ENCODE results near the gene EXT2.

Gene EXT2

GRCh38 chr11:44247508-44247907 lies 152.0 kb downstream of the EXT2 start:
- H3K9me3 Mint-ChIP-seq: peaks cover 11% of the 10 kb centered on the region
- intact Hi-C loops (cut with micrococcal nuclease): no loop called here
- H3K36me3 Mint-ChIP-seq (ENCODE audit: low read depth): peaks cover 23% of the 10 kb centered on the region
- no peak overlapping the region for H3K27ac Mint-ChIP-seq
- H3K4me3 Mint-ChIP-seq: no peak overlapping the region
- no peaks in the 10 kb centered on the region for H3K27me3 Mint-ChIP-seq
- H3K4me1 Mint-ChIP-seq (ENCODE audit: low read depth): no peaks in the 10 kb centered on the region

GRCh38 chr11:44248109-44248508 lies 152.6 kb downstream of the EXT2 start:
- Mint-ChIP-seq H3K4me3 (no peak overlapping the region), H3K36me3 (ENCODE audit: low read depth) (peaks cover 27% of the 10 kb centered on the region), H3K9me3 (peaks cover 17% of the 10 kb centered on the region), H3K27ac (no peak overlapping the region), H3K4me1 (ENCODE audit: low read depth) (no peaks in the 10 kb centered on the region), H3K27me3 (no peaks in the 10 kb centered on the region)
- intact Hi-C loops (cut with micrococcal nuclease): no loop called here

GRCh38 chr11:44250421-44250820 lies 154.9 kb downstream of the EXT2 start:
- Mint-ChIP-seq H3K4me3 (no peak overlapping the region), H3K4me1 (ENCODE audit: low read depth) (no peaks in the 10 kb centered on the region), H3K9me3 (peaks cover 22% of the 10 kb centered on the region), H3K36me3 (ENCODE audit: low read depth) (peaks cover 14% of the 10 kb centered on the region), H3K27me3 (no peaks in the 10 kb centered on the region), H3K27ac (no peak overlapping the region)
- intact Hi-C loops (cut with micrococcal nuclease): no loop called here

- no peaks in the 10 kb centered on the region for H3K27me3 Mint-ChIP-seq
- H3K36me3 Mint-ChIP-seq (ENCODE audit: low read depth): peaks cover 14% of the 10 kb centered on the region
- no peaks in the 10 kb centered on the region for H3K4me1 Mint-ChIP-seq (ENCODE audit: low read depth)
- no peak overlapping the region for H3K27ac Mint-ChIP-seq
- no peak overlapping the region for H3K4me3 Mint-ChIP-seq
- intact Hi-C loops (cut with micrococcal nuclease): no loop called here
- H3K9me3 Mint-ChIP-seq: peaks cover 22% of the 10 kb centered on the region
Observed at GRCh38 chr11:44252999-44253602, 157.6 kb downstream of the EXT2 start.

GRCh38 chr11:44255406-44256071 lies 160.1 kb downstream of the EXT2 start:
- Mint-ChIP-seq H3K4me3 (no peak overlapping the region), H3K9me3 (peaks cover 22% of the 10 kb centered on the region), H3K27ac (no peak overlapping the region), H3K4me1 (ENCODE audit: low read depth) (no peaks in the 10 kb centered on the region), H3K36me3 (ENCODE audit: low read depth) (peaks cover 6% of the 10 kb centered on the region), H3K27me3 (no peaks in the 10 kb centered on the region)
- intact Hi-C loops (cut with micrococcal nuclease): no loop called here

GRCh38 chr11:44256673-44257291 lies 161.3 kb downstream of the EXT2 start:
- intact Hi-C loops (cut with micrococcal nuclease): no loop called here
- H3K9me3 Mint-ChIP-seq: peaks cover 19% of the 10 kb centered on the region
- H3K4me1 Mint-ChIP-seq (ENCODE audit: low read depth): no peaks in the 10 kb centered on the region
- no peaks in the 10 kb centered on the region for H3K27me3 Mint-ChIP-seq
- no peak overlapping the region for H3K27ac Mint-ChIP-seq
- peaks cover 6% of the 10 kb centered on the region for H3K36me3 Mint-ChIP-seq (ENCODE audit: low read depth)
- H3K4me3 Mint-ChIP-seq: no peak overlapping the region

- H3K4me1 Mint-ChIP-seq (ENCODE audit: low read depth): no peaks in the 10 kb centered on the region
- H3K27me3 Mint-ChIP-seq: no peaks in the 10 kb centered on the region
- no peak overlapping the region for H3K27ac Mint-ChIP-seq
- H3K4me3 Mint-ChIP-seq: no peak overlapping the region
- H3K9me3 Mint-ChIP-seq: peaks cover 11% of the 10 kb centered on the region
- H3K36me3 Mint-ChIP-seq (ENCODE audit: low read depth): peaks cover 6% of the 10 kb centered on the region
- intact Hi-C loops (cut with micrococcal nuclease): no loop called here
Observed at GRCh38 chr11:44257338-44258189, 162.1 kb downstream of the EXT2 start.

GRCh38 chr11:44258190-44258489 lies 162.7 kb downstream of the EXT2 start:
- no peak overlapping the region for H3K4me3 Mint-ChIP-seq
- H3K9me3 Mint-ChIP-seq: peaks cover 5% of the 10 kb centered on the region
- H3K27ac Mint-ChIP-seq: no peak overlapping the region
- no peaks in the 10 kb centered on the region for H3K4me1 Mint-ChIP-seq (ENCODE audit: low read depth)
- intact Hi-C loops (cut with micrococcal nuclease): no loop called here
- H3K36me3 Mint-ChIP-seq (ENCODE audit: low read depth): no peaks in the 10 kb centered on the region
- H3K27me3 Mint-ChIP-seq: no peaks in the 10 kb centered on the region

GRCh38 chr11:44258839-44259420 lies 163.5 kb downstream of the EXT2 start:
- H3K9me3 Mint-ChIP-seq: no peaks in the 10 kb centered on the region
- no peaks in the 10 kb centered on the region for H3K36me3 Mint-ChIP-seq (ENCODE audit: low read depth)
- H3K27ac Mint-ChIP-seq: no peak overlapping the region
- no peak overlapping the region for H3K4me3 Mint-ChIP-seq
- H3K27me3 Mint-ChIP-seq: no peaks in the 10 kb centered on the region
- no peaks in the 10 kb centered on the region for H3K4me1 Mint-ChIP-seq (ENCODE audit: low read depth)
- intact Hi-C loops (cut with micrococcal nuclease): no loop called here

- no peaks in the 10 kb centered on the region for H3K27me3 Mint-ChIP-seq
- H3K36me3 Mint-ChIP-seq (ENCODE audit: low read depth): no peaks in the 10 kb centered on the region
- H3K4me3 Mint-ChIP-seq: no peak overlapping the region
- intact Hi-C loops (cut with micrococcal nuclease): no loop called here
- no peaks in the 10 kb centered on the region for H3K9me3 Mint-ChIP-seq
- H3K27ac Mint-ChIP-seq: no peak overlapping the region
- no peaks in the 10 kb centered on the region for H3K4me1 Mint-ChIP-seq (ENCODE audit: low read depth)
Observed at GRCh38 chr11:44260081-44260480, 164.6 kb downstream of the EXT2 start.

- Mint-ChIP-seq H3K36me3 (ENCODE audit: low read depth) (no peaks in the 10 kb centered on the region), H3K4me1 (ENCODE audit: low read depth) (no peaks in the 10 kb centered on the region), H3K27me3 (no peaks in the 10 kb centered on the region), H3K27ac (no peak overlapping the region), H3K4me3 (no peak overlapping the region), H3K9me3 (no peaks in the 10 kb centered on the region)
- intact Hi-C loops (cut with micrococcal nuclease): no loop called here
Observed at GRCh38 chr11:44261800-44262591, 166.5 kb downstream of the EXT2 start.

- Mint-ChIP-seq H3K27ac (no peak overlapping the region), H3K9me3 (no peaks in the 10 kb centered on the region), H3K36me3 (ENCODE audit: low read depth) (no peaks in the 10 kb centered on the region), H3K4me3 (no peak overlapping the region), H3K27me3 (no peaks in the 10 kb centered on the region), H3K4me1 (ENCODE audit: low read depth) (no peaks in the 10 kb centered on the region)
- intact Hi-C loops (cut with micrococcal nuclease): no loop called here
Observed at GRCh38 chr11:44263738-44264437, 168.4 kb downstream of the EXT2 start.

GRCh38 chr11:44264438-44264749 lies 168.9 kb downstream of the EXT2 start:
- Mint-ChIP-seq H3K9me3 (no peaks in the 10 kb centered on the region), H3K4me1 (ENCODE audit: low read depth) (no peaks in the 10 kb centered on the region), H3K27me3 (no peaks in the 10 kb centered on the region), H3K27ac (no peak overlapping the region), H3K4me3 (no peak overlapping the region), H3K36me3 (ENCODE audit: low read depth) (no peaks in the 10 kb centered on the region)
- intact Hi-C loops (cut with micrococcal nuclease): no loop called here
